K562 (cell line): ENCODE results near the gene ASB10. TPM values are rescaled to one million over a fixed set of nuclear protein-coding genes. Genes with fewer than 3 reads are reported as not detected.

Experiments used
- DIDO1 ChIP-seq: fragments of 450-650 bp; IDR thresholded peaks from 2 replicates; pipeline ENCODE4 v1.6.1; 2016; ENCODE audit warnings: low read depth, missing biosample characterization, missing genetic modification characterization
- E2F5 ChIP-seq: sonication (generic); formaldehyde crosslinking; IDR thresholded peaks from 2 replicates; pipeline ENCODE4 v1.8.0; 2022; ENCODE audit warnings: mild to moderate bottlenecking, missing genetic modification reagents
- EP300 ChIP-seq: IDR thresholded peaks from 2 replicates; pipeline ENCODE4 v1.6.1; 2012; ENCODE audit warnings: low read length, improper control_type of control experiment
- FOXA3 ChIP-seq, 2 experiments: fragments of 450-650 bp in 1 of 2; sonication (generic) in 1 of 2; formaldehyde crosslinking; IDR thresholded peaks in 1 of 2; conservative IDR thresholded peaks in 1 of 2; 2 replicates each; pipeline versions ENCODE4 v1.4.0 to v1.8.0; 2020 to 2022; ENCODE audit warnings: mild to moderate bottlenecking in 2 of 2, missing genetic modification reagents in 1 of 2
- FOXK2 ChIP-seq, 2 experiments: fragments of 450-650 bp; IDR thresholded peaks in 1 of 2; conservative IDR thresholded peaks in 1 of 2; 2 replicates each; pipeline ENCODE4 v1.6.1; 2016; ENCODE audit warnings: low read depth in 2 of 2, mild to moderate bottlenecking in 1 of 2
- GABPB2 ChIP-seq: fragments of 250-450 bp; sonication (Bioruptor Pico); conservative IDR thresholded peaks from 2 replicates; pipeline ENCODE4 v1.5.1; 2021; ENCODE audit warnings: mild to moderate bottlenecking
- HMG20B ChIP-seq: fragments of 250-450 bp; sonication (Bioruptor Pico); IDR thresholded peaks from 2 replicates; pipeline ENCODE4 v1.5.0; 2021; ENCODE audit warnings: mild to moderate bottlenecking
- ILK ChIP-seq: fragments of 450-650 bp; IDR thresholded peaks from 2 replicates; pipeline ENCODE4 v1.6.1; 2016; ENCODE audit warnings: missing genetic modification characterization, low read depth, mild to moderate bottlenecking, missing compliant biosample characterization, moderate library complexity, borderline replicate concordance
- KDM2B ChIP-seq: fragments of 250-450 bp; sonication (Bioruptor Pico); IDR thresholded peaks from 2 replicates; pipeline ENCODE4 v1.8.0; 2021; ENCODE audit warnings: mild to moderate bottlenecking, moderate library complexity
- MTA3 ChIP-seq: fragments of 450-650 bp; formaldehyde crosslinking; IDR thresholded peaks from 2 replicates; pipeline ENCODE4 v1.6.1; 2017; ENCODE audit warnings: mild to moderate bottlenecking, borderline replicate concordance
- MYC ChIP-seq, 2 experiments: fragments of 250-450 bp in 1 of 2; sonication (Bioruptor Pico) in 1 of 2; IDR thresholded peaks; 2 replicates each; pipeline versions ENCODE4 v1.5.1 to v1.6.1; 2012 to 2021; ENCODE audit warnings: low read depth in 2 of 2, borderline replicate concordance in 1 of 2, improper control_type of control experiment in 1 of 2, low read length in 1 of 2, mild to moderate bottlenecking in 1 of 2, moderate library complexity in 1 of 2
- RFX5 ChIP-seq: IDR thresholded peaks from 2 replicates; pipeline ENCODE4 v1.6.1; 2011; ENCODE audit warnings: low read depth, mild to moderate bottlenecking, improper control_type of control experiment, low read length
- SMC3 ChIP-seq: conservative IDR thresholded peaks from 2 replicates; pipeline ENCODE4 v1.6.1; 2011; ENCODE audit warnings: low read depth, low read length, improper control_type of control experiment; ENCODE audit not compliant: insufficient read depth
- SUPT5H ChIP-seq: fragments of 450-650 bp; IDR thresholded peaks from 2 replicates; pipeline ENCODE4 v1.6.1; 2016
- TBP ChIP-seq: optimal IDR thresholded peaks from 2 replicates; pipeline ENCODE3; 2011; ENCODE audit warnings: low read depth, low read length, improper control_type of control experiment
- ZBED1 ChIP-seq: IDR thresholded peaks from 2 replicates; pipeline ENCODE4 v1.6.1; 2014
- ZBTB9 ChIP-seq: fragments of 450-650 bp; formaldehyde crosslinking; IDR thresholded peaks from 2 replicates; pipeline ENCODE4 v1.4.0; 2020; ENCODE audit warnings: mild to moderate bottlenecking, moderate library complexity
- ZKSCAN3 ChIP-seq: fragments of 250-450 bp; sonication (Bioruptor Pico); IDR thresholded peaks from 2 replicates; pipeline ENCODE4 v1.4.0; 2020
- ZNF140 ChIP-seq: fragments of 250-450 bp; sonication (Bioruptor Pico); IDR thresholded peaks from 2 replicates; pipeline ENCODE4 v1.8.0; 2021; ENCODE audit warnings: moderate library complexity, mild to moderate bottlenecking, inconsistent platforms
- ZNF174 ChIP-seq: fragments of 250-450 bp; sonication (Bioruptor Pico); IDR thresholded peaks from 2 replicates; pipeline ENCODE4 v1.4.0; 2020; ENCODE audit warnings: mild to moderate bottlenecking
- ZNF217 ChIP-seq: sonication (generic); formaldehyde crosslinking; IDR thresholded peaks from 2 replicates; pipeline ENCODE4 v1.8.0; 2022; ENCODE audit warnings: mild to moderate bottlenecking, missing genetic modification reagents
- ZNF316 ChIP-seq: fragments of 450-650 bp; IDR thresholded peaks from 2 replicates; pipeline ENCODE4 v1.6.1; 2016
- ZNF717 ChIP-seq: fragments of 250-450 bp; sonication (Bioruptor Pico); IDR thresholded peaks from 2 replicates; pipeline ENCODE4 v1.5.0; 2021
- polyA plus RNA-seq, 8 experiments: library from polyadenylated mRNA; depleted of rRNA in 4 of 8; stranded (reverse) in 5 of 8; unstranded in 3 of 8; fragments of >200 nt; fragmentation: Nextera tagmentation in 2 of 8; fragmentation: Illumina TruSeq in 1 of 8; extraction: Ambion mirVana in 2 of 8; extraction: Trizol in 1 of 8; gene quantifications; 2 replicates each; pipeline versions ENCODE4 v1.2.1 to v1.2.3, GENCODE V29; 2011 to 2014; ENCODE audit warnings: inconsistent platforms in 1 of 8, missing spikeins in 1 of 8
- total RNA-seq, 7 experiments: library from RNA; depleted of rRNA in 6 of 7; stranded (reverse); fragments of >200 nt in 6 of 7; fragmentation: Illumina TruSeq in 2 of 7; extraction: Trizol in 2 of 7; gene quantifications; 2 replicates each; pipeline versions ENCODE4 v1.2.1 to v1.2.3, GENCODE V29; 2011 to 2021; ENCODE audit warnings: low replicate concordance in 1 of 7
- TF ChIP-seq, protein P1 (sequence below), 2 experiments: fragments of 450-650 bp in 1 of 2; sonication (generic) in 1 of 2; formaldehyde crosslinking; conservative IDR thresholded peaks; 2 replicates each; pipeline versions ENCODE4 v1.4.0 to v1.8.1; 2020 to 2022; ENCODE audit warnings: mild to moderate bottlenecking in 1 of 2, missing genetic modification reagents in 1 of 2
- TF ChIP-seq, protein P2 (sequence below), 2 experiments: fragments of 450-650 bp; conservative IDR thresholded peaks; 2 replicates each; pipeline ENCODE4 v1.6.1; 2017; ENCODE audit warnings: mild to moderate bottlenecking in 2 of 2, moderate library complexity in 2 of 2

ASB10 gene
- total and polyA plus RNA-seq, 9 of the 15 experiments (the other 6 are each of a cell fraction or from before 2014, with no cell fraction given): not detected

DNA sequence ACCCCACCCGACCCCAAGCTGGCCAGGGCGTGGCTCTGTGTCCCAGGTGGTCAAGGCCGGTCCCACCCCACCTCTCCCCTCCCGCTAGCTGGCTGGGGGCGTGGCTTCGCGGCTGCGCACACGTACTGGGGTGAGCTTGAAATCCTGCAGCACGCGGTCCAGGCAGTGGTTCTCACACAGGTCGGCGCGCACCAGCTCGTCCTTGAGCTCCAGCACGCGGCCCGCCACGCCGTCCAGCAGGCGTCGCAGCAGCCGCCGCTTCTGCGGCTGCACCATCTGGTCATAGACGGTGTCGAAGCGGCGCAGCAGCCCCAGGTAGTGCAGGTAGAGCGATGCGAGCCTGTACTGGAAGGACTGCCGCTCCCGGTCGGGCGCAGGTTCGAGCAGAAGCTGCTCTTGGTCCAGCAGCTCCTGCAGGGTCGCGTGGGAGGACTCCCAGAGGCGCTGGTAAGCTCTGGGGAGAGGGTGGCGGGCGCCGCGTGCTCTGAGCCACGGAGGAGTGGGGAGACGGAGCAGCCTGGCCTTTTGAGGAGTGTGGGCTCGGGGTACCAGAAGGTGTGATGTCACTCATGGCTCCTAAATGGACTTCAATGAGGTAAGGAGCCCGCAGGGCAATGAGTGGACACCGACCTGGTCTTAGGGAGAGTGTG lies 17.5 kb upstream of the ASB10 start (continued):
- TF ChIP-seq ILK (tag) (no peak), KDM2B (CRISPR knock-in tag) (no peak), ZNF217 (CRISPR knock-in tag) (no peak), FOXK2 (conservative IDR thresholded peaks at IDR 0.05 in 1 of 2, IDR thresholded peaks at IDR 0.05 in 1 of 2; ENCODE audit: low read depth in 2 of 2) (no peak), MYC (IDR thresholded peaks at IDR 0.05; ENCODE audit: low read depth, low read length) (peak; percentile 53; the same call in 1 of the 2 replicates), MYC (CRISPR knock-in tag; IDR thresholded peaks at IDR 0.05; ENCODE audit: borderline replicate concordance, low read depth) (no peak), MTA3 (no peak), SUPT5H (no peak), ZNF316 (no peak), E2F5 (CRISPR knock-in tag) (no peak), FOXA3 (CRISPR knock-in tag; conservative IDR thresholded peaks at IDR 0.05 in 1 of 2, IDR thresholded peaks at IDR 0.05 in 1 of 2) (peak in 1 of 2 experiments; percentile 70; a peak in 2 of 4 replicates), ZNF174 (no peak), SMC3 (0 out of 2 replicates have a peak, but pooled peaks have one; percentile 24), ZBED1 (no peak), ZBTB9 (CRISPR knock-in tag) (no peak), RFX5 (no peak), TBP (no peak), GABPB2 (CRISPR knock-in tag) (no peak), ZKSCAN3 (CRISPR knock-in tag) (no peak), EP300 (no peak), DIDO1 (tag) (no peak), ZNF717 (CRISPR knock-in tag) (no peak), HMG20B (no peak), ZNF140 (no peak)
- TF ChIP-seq, protein P1, sequence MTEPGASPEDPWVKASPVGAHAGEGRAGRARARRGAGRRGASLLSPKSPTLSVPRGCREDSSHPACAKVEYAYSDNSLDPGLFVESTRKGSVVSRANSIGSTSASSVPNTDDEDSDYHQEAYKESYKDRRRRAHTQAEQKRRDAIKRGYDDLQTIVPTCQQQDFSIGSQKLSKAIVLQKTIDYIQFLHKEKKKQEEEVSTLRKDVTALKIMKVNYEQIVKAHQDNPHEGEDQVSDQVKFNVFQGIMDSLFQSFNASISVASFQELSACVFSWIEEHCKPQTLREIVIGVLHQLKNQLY (CRISPR knock-in tag; conservative IDR thresholded peaks at IDR 0.05): no peak
- TF ChIP-seq, protein P2, sequence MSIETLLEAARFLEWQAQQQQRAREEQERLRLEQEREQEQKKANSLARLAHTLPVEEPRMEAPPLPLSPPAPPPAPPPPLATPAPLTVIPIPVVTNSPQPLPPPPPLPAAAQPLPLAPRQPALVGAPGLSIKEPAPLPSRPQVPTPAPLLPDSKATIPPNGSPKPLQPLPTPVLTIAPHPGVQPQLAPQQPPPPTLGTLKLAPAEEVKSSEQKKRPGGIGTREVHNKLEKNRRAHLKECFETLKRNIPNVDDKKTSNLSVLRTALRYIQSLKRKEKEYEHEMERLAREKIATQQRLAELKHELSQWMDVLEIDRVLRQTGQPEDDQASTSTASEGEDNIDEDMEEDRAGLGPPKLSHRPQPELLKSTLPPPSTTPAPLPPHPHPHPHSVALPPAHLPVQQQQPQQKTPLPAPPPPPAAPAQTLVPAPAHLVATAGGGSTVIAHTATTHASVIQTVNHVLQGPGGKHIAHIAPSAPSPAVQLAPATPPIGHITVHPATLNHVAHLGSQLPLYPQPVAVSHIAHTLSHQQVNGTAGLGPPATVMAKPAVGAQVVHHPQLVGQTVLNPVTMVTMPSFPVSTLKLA (conservative IDR thresholded peaks at IDR 0.05): no peak
